Activated CD8-positive, alpha-beta T cell treated with anti-CD3 and anti-CD28 coated beads for 36 hours (primary cell): ENCODE measurements around the gene COMP. TPM values are rescaled to one million over a fixed set of nuclear protein-coding genes. Genes with fewer than 3 reads are reported as not detected.

Source experiments
- ATAC-seq: fragments of 200-7000 bp; cut with Tn5 transposase; one replicate; pipeline ENCODE4 v1.10.0; 2021; ENCODE audit warnings: mild to moderate bottlenecking, moderate library complexity
- CTCF ChIA-PET: fragments of 350-600 bp; sonication (Branson Sonifier 250); formaldehyde crosslinking; loops from one replicate; lab custom pipeline; 2021; ENCODE audit warnings: antibody characterized with exemption; lab: Charles Lee
- POLR2A ChIA-PET: fragments of 350-600 bp; sonication (Branson Sonifier 250); formaldehyde crosslinking; loops from one replicate; lab custom pipeline; 2021; ENCODE audit warnings: antibody characterized with exemption; lab: Charles Lee
- DNase-seq: peaks from one replicate; pipeline ENCODE4 v3.0.0-alpha.2; 2020
- H3K27ac Mint-ChIP-seq: one replicate; pipeline ENCODE4 v1.8.0; 2021; ENCODE audit warnings: mild to moderate bottlenecking, mixed read lengths
- H3K27me3 Mint-ChIP-seq: one replicate; pipeline ENCODE4 v1.8.0; 2021; ENCODE audit warnings: mixed read lengths
- H3K36me3 Mint-ChIP-seq: one replicate; pipeline ENCODE4 v1.8.0; 2021; ENCODE audit warnings: low read depth, mixed read lengths
- H3K4me1 Mint-ChIP-seq: one replicate; pipeline ENCODE4 v1.8.0; 2021; ENCODE audit warnings: low read depth, mixed read lengths
- H3K4me3 Mint-ChIP-seq: one replicate; pipeline ENCODE4 v1.8.0; 2021; ENCODE audit warnings: mild to moderate bottlenecking, moderate library complexity, mixed read lengths
- H3K9me3 Mint-ChIP-seq: one replicate; pipeline ENCODE4 v1.8.0; 2021; ENCODE audit warnings: mixed read lengths
- CTCF ChIP-seq: fragments of 200-600 bp; IDR thresholded peaks from one replicate; pipeline ENCODE4 v1.8.0; 2022; ENCODE audit warnings: antibody characterized with exemption, mild to moderate bottlenecking
- intact Hi-C: fragments of 100-400 bp; cut with micrococcal nuclease; formaldehyde crosslinking; loops from one replicate; pipeline ENCODE4 v1.10.0; 2022
- total RNA-seq, 2 experiments: library from RNA; stranded (reverse); gene quantifications; one replicate each; pipeline ENCODE4 v1.2.3, GENCODE V29; 2021

Gene COMP
- total RNA-seq, 2 experiments from 2014 or later, result not detected

DNA sequence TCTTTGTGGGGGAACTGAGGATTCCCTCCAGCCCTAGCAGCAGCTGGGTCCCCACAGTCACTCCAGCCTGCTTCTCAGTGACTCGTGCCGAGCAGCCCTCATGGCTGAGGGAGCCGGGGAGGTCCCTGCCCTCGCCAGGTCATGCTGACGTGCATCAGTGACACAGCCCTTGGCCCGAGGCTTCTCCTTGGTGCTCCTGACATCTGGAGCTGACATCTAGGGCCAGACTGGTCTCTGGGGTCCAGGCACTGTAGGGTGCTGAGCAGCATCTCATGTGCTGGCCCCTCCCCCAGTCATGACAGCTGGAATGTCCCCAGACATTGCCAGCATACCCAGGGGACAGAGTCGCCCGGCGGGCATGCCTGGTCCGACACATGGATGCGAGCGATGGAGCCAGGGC is 14.4 kb downstream of the COMP start:
- Mint-ChIP-seq H3K4me3 (no peak overlapping the region), H3K36me3 (no peaks in the 10 kb centered on the region), H3K4me1 (peaks cover 4% of the 10 kb centered on the region), H3K27me3 (no peaks in the 10 kb centered on the region), H3K27ac (no peak overlapping the region), H3K9me3 (no peaks in the 10 kb centered on the region)
- no peak for TF ChIP-seq CTCF
- ChIA-PET CTCF (interaction anchor here (1.2 kb wide), 1 partner anchor 71 kb away, joined by 4 read pairs; no protein-coding TSS in a partner anchor), POLR2A (no interaction called here)
- intact Hi-C loops, result no loop called here
- DNase-seq (peak; percentile 24), ATAC-seq (peak; percentile 57)

DNA sequence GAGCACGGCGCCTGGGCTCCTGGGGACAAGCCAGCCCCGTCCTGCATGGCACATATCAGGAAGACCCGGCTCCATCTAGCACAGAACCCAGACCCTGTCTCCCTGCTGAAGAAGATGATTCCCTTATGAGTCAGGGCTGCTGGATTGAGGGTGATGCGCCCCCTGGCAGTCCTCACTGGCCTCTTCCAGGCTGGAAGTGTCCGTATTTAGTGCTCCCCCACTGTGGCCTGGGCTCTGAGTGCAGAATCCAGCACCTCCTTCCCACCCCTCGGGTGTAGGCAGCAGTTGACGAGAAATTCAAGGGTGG is 14.9 kb downstream of the COMP start:
- Mint-ChIP-seq H3K27me3 (no peaks in the 10 kb centered on the region), H3K4me1 (peaks cover 4% of the 10 kb centered on the region), H3K9me3 (no peaks in the 10 kb centered on the region), H3K4me3 (no peak overlapping the region), H3K36me3 (no peaks in the 10 kb centered on the region), H3K27ac (no peak overlapping the region)
- ATAC-seq (no peak), DNase-seq (no peak)
- POLR2A ChIA-PET, result no interaction called here
- intact Hi-C loops, result no loop called here
- CTCF ChIA-PET, result no interaction called here
- TF ChIP-seq CTCF, result no peak

DNA sequence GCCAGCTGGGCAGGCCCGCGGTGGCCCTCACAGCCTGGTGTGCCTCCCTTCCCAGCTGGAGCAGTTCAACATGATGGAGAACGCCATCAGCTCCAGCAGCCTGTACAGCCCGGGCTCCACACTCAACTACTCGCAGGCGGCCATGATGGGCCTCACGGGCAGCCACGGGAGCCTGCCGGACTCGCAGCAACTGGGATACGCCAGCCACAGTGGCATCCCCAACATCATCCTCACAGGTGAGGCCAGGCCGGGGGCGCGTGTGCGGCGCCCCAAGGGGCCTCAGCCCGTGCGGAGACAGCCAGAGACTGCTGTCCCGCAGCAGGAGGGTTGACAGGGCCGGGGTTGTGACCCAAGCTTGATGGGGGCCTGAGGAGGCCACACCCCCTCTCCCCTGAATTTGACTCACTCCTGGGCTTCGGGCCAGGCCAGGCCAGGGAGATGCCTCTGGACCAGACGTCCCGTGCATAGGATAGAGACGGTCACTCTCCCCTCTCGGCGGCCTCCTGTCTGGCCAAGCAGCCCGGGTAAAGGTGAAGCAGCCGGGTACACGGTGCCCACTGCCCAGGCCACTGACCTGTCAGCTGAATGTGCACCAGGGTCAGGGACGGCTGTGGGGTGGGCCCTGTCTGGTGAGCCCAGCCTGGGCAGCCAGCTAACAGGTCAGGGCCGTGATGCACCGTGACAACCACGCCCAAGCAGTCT is 15.4 kb downstream of the COMP start:
- ATAC-seq, result no peak
- CTCF ChIA-PET, result no interaction called here
- peaks cover 4% of the 10 kb centered on the region for H3K4me1 Mint-ChIP-seq
- POLR2A ChIA-PET, result interaction anchor here (0.6 kb wide), 1 partner anchor 143 kb away, joined by 3 read pairs; the partner anchor contains the start of gene COPE
- no peak overlapping the region for H3K4me3 Mint-ChIP-seq
- no peak overlapping the region for H3K27ac Mint-ChIP-seq
- no peaks in the 10 kb centered on the region for H3K27me3 Mint-ChIP-seq
- TF ChIP-seq CTCF, result no peak
- DNase-seq, result no peak
- H3K9me3 Mint-ChIP-seq, result no peaks in the 10 kb centered on the region
- no peaks in the 10 kb centered on the region for H3K36me3 Mint-ChIP-seq
- intact Hi-C loops, result no loop called here

GRCh38 chr19:18774782-18775444 is 16.2 kb downstream of the COMP start:
- no peaks in the 10 kb centered on the region for H3K27me3 Mint-ChIP-seq
- H3K4me3 Mint-ChIP-seq, result no peak overlapping the region
- no peak for TF ChIP-seq CTCF
- ChIA-PET CTCF (no interaction called here), POLR2A (interaction anchor here (0.6 kb wide), 1 partner anchor 144 kb away, joined by 3 read pairs; the partner anchor contains the start of gene COPE)
- intact Hi-C loops, result no loop called here
- peaks cover 4% of the 10 kb centered on the region for H3K4me1 Mint-ChIP-seq
- no peaks in the 10 kb centered on the region for H3K9me3 Mint-ChIP-seq
- DNase-seq (no peak), ATAC-seq (no peak)
- H3K27ac Mint-ChIP-seq, result no peak overlapping the region
- no peaks in the 10 kb centered on the region for H3K36me3 Mint-ChIP-seq

GRCh38 chr19:18774107-18774506 is 17.0 kb downstream of the COMP start:
- H3K36me3 Mint-ChIP-seq, result no peaks in the 10 kb centered on the region
- H3K4me1 Mint-ChIP-seq, result peaks cover 4% of the 10 kb centered on the region
- ChIA-PET CTCF (interaction anchor here (1.7 kb wide), 1 partner anchor 74 kb away, joined by 5 read pairs; no protein-coding TSS in a partner anchor), POLR2A (no interaction called here)
- no peak overlapping the region for H3K27ac Mint-ChIP-seq
- intact Hi-C loops, result no loop called here
- ATAC-seq (no peak), DNase-seq (no peak)
- no peak overlapping the region for H3K4me3 Mint-ChIP-seq
- no peak for TF ChIP-seq CTCF
- H3K9me3 Mint-ChIP-seq, result no peaks in the 10 kb centered on the region
- no peaks in the 10 kb centered on the region for H3K27me3 Mint-ChIP-seq
